Spleen (tissue), 7 donors: ENCODE measurements around the gene SSBP4.

Experiments
- POLR2A ChIP-seq, 3 donors: fragments of 450-650 bp; IDR thresholded peaks; one replicate each; pipeline ENCODE4 v1.5.1; 2017; ENCODE audit warnings: antibody characterized with exemption in 3 of 3, mild to moderate bottlenecking in 1 of 3
- POLR2AphosphoS5 ChIP-seq, 3 donors: sonication (generic); formaldehyde crosslinking; IDR thresholded peaks; one replicate each; pipeline ENCODE4 v1.5.1; 2017; ENCODE audit warnings: antibody characterized with exemption in 3 of 3
- TF ChIP-seq, protein P1 (sequence below), 11 experiments: fragments of 200-600 bp in 7 of 11; fragments of 450-650 bp in 4 of 11; sonication (generic) in 4 of 11; IDR thresholded peaks in 8 of 11; conservative IDR thresholded peaks in 3 of 11; 1 replicate in 7 of 11; 2 replicates in 4 of 11; pipeline versions ENCODE4 v1.4.0 to v1.8.0; 2016 to 2021; ENCODE audit warnings: antibody characterized with exemption in 11 of 11, inconsistent platforms in 4 of 11, mild to moderate bottlenecking in 1 of 11
- donor health status: DM: no; HTN: no; CAD: no; lungs with moderate emphysema.
- donor health status: DM: no; HTN: no; CAD: no.
- donor health status: DM: no; HTN: no; CAD: no.

DNA sequence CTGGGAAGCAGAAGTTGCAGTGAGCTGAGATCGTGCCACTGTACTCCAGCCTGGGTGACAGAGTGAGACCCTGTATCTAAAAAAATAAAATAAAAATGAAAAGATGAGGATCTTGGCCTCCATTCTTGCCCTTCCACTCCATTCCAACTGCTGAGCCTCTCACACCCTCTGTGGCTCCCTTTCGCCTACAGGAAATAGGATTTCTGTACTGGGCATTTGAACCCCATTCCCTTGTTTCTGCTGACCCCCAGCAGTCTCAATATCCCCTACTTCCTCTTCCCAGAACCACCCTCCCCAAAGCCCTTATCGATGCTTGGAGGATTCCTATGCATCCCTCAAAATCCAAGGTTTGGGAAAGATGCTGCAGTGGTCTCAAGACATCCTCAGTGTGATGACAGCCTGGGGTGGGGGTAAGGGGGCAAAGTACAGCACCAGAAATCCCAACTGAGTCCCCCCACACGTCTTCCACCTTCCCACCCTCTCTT, 45.7 kb upstream of the SSBP4 start:
- TF ChIP-seq, protein P1, sequence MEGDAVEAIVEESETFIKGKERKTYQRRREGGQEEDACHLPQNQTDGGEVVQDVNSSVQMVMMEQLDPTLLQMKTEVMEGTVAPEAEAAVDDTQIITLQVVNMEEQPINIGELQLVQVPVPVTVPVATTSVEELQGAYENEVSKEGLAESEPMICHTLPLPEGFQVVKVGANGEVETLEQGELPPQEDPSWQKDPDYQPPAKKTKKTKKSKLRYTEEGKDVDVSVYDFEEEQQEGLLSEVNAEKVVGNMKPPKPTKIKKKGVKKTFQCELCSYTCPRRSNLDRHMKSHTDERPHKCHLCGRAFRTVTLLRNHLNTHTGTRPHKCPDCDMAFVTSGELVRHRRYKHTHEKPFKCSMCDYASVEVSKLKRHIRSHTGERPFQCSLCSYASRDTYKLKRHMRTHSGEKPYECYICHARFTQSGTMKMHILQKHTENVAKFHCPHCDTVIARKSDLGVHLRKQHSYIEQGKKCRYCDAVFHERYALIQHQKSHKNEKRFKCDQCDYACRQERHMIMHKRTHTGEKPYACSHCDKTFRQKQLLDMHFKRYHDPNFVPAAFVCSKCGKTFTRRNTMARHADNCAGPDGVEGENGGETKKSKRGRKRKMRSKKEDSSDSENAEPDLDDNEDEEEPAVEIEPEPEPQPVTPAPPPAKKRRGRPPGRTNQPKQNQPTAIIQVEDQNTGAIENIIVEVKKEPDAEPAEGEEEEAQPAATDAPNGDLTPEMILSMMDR (IDR thresholded peaks at IDR 0.05 in 8 of 11, conservative IDR thresholded peaks at IDR 0.05 in 3 of 11) = no peak
- TF ChIP-seq POLR2AphosphoS5 (IDR thresholded peaks at IDR 0.05) (no peak), POLR2A (IDR thresholded peaks at IDR 0.05) (no peak)
